Gastroesophageal sphincter (tissue), 3 donors: ENCODE results near the gene RECQL5.

Experiments used
- CTCF ChIP-seq, 4 experiments: fragments of 200-600 bp in 2 of 4; fragments of 450-650 bp in 2 of 4; sonication (generic) in 1 of 4; IDR thresholded peaks; one replicate each; pipeline ENCODE4 v1.5.1; 2017 to 2019; ENCODE audit warnings: antibody characterized with exemption in 4 of 4, mild to moderate bottlenecking in 2 of 4, moderate library complexity in 2 of 4
- EP300 ChIP-seq: sonication (generic); formaldehyde crosslinking; IDR thresholded peaks from one replicate; pipeline ENCODE4 v1.6.1; 2017; ENCODE audit warnings: antibody characterized with exemption, mild to moderate bottlenecking
- POLR2A ChIP-seq, 2 donors: fragments of 450-650 bp; IDR thresholded peaks; one replicate each; pipeline ENCODE4 v1.6.1; 2017; ENCODE audit warnings: antibody characterized with exemption in 2 of 2, mild to moderate bottlenecking in 2 of 2, moderate library complexity in 1 of 2
- POLR2AphosphoS5 ChIP-seq: sonication (generic); formaldehyde crosslinking; IDR thresholded peaks from one replicate; pipeline ENCODE4 v1.6.1; 2017; ENCODE audit warnings: antibody characterized with exemption

- TF ChIP-seq POLR2A (IDR thresholded peaks at IDR 0.05) = no peak
- TF ChIP-seq CTCF (IDR thresholded peaks at IDR 0.05) = no peak
- TF ChIP-seq EP300 = no peak
- no peak for TF ChIP-seq POLR2AphosphoS5
Observed at GRCh38 chr17:75588596-75589011, 78.3 kb downstream of the RECQL5 start.
